GM18517 (cell line): Measurements from ENCODE around the gene SBF2.

Experiments
- ATAC-seq: cut with Tn5 transposase; IDR thresholded peaks from one replicate; pipeline ENCODE4 v1.9.1; 2021; ENCODE audit warnings: mild to moderate bottlenecking, moderate library complexity; ENCODE audit not compliant: unreplicated experiment

Gene SBF2

GRCh38 chr11:10302359-10302743 lies 8.3 kb upstream of the SBF2 start:
- ATAC-seq = no peak

DNA sequence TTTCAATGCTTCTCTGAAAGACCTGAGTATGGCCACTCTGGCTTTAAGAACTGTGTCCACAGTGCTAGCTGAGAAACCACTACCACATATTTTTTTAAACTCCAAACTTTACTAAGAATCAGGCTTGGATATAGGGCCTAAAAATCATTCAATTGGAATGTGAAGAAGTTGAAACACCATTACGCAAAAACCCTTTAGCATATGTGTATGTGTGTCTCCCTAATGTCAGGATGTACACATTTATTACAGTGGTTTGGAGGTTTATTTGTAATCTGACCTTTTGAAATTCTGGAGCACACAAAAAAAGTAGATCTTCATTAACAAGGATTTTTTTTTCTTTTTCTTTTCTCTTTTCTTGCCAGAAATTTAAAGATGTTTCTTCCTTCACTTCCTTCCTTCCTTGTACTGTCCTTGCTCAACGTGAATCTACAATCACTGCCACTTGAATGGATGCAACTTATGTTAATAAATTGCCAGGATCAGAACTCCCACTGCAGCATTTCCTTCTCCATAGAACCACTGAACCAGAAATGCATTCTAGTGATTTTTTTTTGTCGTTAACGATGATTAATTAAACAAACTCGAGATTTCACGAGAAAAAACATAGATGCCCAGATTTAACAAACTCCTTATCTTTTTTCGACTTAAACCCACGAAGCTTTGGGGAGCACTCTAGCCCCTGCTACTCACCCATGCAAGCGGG lies 7.8 kb upstream of the SBF2 start:
- ATAC-seq = no peak

GRCh38 chr11:10298342-10298741 lies 4.3 kb upstream of the SBF2 start:
- peak; percentile 91 for ATAC-seq

DNA sequence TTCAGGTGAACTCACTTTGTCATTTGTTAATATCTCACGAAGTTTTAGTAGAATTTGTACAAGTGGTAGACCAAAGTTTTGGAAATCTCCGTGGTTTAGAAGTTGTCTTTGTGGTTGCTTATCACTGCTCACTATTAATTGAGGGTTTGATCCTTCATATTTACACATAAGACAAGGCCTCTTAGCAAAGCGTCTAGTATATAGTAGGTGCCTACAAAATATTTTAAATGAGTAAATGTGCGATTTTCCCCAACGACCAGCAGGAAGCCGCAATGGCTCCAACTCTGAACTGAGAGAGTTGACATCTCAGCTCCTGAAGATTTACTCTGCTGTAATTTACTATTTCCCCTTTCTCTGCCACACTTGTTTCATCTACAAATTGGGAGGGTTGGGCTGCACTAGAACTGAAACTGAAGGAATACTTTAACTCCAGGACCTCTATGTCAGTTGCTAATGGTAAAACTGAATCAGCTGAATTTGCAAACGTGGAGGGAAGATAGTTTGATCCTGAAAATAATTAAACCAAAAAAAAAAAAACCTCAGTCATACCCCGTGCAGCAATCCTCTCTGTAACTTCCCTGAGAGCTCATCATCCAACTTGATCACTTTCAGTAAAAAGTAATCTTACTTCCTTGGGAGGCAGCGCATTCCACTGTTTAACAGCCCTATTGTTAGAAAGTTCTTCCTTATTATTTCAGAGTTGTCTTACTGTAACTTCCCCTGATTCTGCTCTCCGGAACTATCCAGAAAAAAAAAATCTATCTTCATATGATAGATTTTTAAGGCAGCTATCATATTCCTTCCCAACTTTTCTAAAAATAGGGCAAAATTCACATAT lies 1.3 kb upstream of the SBF2 start:
- ATAC-seq = no peak

- ATAC-seq = no peak
Observed at GRCh38 chr11:10294290-10294953, 403 bp upstream of the SBF2 start.

GRCh38 chr11:10291801-10292638 lies 2.0 kb downstream of the SBF2 start:
- no peak for ATAC-seq

GRCh38 chr11:10289765-10290380 lies 4.1 kb downstream of the SBF2 start:
- ATAC-seq = no peak

- ATAC-seq = no peak
Observed at GRCh38 chr11:10288881-10289764, 4.9 kb downstream of the SBF2 start.

DNA sequence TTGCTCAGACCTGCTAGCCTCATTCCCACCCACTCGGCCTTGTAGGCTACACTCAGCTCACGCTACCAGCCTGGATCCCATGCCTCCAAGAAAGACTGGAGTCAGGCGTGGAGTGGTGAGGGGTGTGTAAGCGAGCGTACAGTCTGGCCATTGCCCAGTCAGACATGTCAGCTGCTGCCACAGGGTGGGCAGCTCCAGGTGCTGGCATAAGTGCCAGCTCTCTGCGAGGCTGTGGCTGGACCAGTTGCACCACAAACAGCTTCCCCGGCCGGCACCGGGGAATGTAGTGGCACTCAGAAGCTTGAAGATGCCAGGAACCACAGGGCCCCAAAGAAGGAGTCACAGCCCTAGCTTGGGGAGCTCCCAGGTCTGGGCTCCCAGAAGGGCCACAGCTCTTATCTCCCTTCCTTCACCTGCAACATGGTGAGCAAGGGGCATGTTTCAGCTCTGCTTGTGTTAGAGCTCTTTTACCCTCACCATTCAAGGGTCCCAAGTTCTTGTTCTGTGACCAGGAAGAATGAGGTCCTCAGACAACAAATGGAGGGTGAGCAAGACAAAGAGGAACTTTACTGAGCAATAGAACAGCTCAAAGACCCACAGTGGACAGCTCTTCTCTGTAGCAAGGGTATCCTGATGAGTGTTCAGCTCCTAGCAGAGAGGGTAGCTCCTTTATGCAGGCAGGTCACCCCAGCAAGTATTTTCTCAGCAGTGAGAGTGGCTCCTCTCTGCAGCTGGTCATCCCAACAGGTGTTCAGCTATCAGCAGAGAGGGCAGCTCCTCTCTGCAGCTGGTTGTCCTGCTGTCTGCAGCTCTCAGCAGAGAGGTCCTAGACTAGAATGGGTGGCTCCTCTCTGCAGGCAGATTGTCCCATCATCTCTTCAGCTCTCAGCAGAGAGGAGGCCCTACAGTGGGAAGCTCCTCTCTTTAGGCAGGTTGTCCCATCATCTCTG lies 6.0 kb downstream of the SBF2 start:
- no peak for ATAC-seq

- no peak for ATAC-seq
Observed at GRCh38 chr11:10287140-10287539, 6.9 kb downstream of the SBF2 start.

- ATAC-seq = no peak
Observed at GRCh38 chr11:10285148-10285802, 8.7 kb downstream of the SBF2 start.

DNA sequence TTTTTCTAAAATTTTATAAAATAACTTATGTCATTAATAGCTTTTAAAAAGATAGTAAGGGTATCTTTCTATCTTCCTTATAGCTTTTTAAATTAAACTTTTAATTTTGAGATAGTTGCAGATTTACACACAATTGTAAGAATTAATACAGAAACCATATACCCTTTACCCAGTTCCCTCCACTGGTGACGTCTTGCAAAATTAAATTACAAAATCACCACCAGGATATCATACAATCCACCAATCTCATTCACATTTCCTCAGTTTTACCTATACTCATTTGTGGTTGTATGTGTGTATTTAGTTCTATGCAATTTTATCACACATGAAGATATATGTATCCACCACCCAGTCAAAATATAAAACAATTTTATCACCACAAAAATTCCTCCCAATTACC lies 10.0 kb downstream of the SBF2 start:
- no peak for ATAC-seq

GRCh38 chr11:10282117-10282516 lies 11.9 kb downstream of the SBF2 start:
- no peak for ATAC-seq

DNA sequence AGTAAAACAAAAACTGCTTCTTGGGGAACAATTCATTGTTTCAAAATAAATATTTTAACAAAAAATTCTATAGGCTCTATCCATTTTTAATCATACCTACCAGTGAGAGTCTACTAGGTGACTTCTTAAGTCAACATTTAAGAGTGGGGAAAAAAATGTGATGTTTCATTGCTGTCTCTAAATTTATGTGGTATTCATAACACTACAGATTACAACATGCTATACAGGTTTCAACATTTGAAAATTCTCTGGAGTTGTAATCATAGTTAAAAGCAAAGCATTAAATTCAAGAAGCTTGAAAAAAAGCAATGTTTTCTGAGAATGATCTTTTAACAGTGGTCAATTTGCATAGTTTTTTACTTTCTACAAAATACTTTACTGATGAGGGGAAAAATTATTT lies 18.3 kb downstream of the SBF2 start:
- no peak for ATAC-seq

- ATAC-seq = no peak
Observed at GRCh38 chr11:10274726-10275125, 19.3 kb downstream of the SBF2 start.

DNA sequence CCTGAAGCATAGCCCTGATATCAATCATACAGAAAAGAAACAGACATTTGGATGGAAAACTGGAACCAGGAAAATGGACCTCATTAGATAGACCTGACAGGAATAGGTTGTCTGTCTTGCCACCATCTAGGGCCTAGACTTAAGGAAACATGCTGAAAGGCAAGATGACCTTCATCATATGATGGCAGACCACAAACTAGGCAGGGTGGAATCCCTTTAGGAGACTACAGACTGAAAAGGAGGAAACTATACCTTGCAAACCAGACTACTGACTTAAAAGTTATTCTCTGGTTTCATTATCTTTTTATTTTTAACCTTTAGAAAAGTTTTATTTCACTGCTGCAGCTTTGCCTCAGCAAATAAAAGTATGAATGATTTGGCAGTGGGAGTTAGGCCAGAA lies 20.3 kb downstream of the SBF2 start:
- no peak for ATAC-seq

DNA sequence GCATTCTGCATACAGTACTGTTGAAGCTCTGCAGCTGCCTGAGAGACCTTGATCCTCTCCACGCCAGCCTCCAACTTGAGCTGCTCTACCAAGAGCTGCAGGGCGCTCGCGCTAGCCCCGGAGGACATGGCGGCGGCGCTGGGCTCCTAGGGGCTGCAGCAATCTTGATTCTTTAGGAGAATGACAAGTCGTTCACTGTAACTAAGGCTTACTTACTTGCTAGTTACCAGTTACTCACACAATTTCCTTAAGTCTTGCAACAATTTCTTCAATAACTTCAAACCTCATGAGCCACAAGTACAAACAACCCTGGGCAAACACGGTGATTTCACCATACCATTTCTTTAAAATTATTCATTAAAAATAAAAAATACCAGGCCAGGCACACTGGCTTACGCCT lies 21.9 kb downstream of the SBF2 start:
- no peak for ATAC-seq
